Panc1 (cell line): ENCODE data around the gene KCNAB3. TPM values are rescaled to one million over a fixed set of nuclear protein-coding genes. Genes with fewer than 3 reads are reported as not detected.

Experiments
- ATAC-seq: fragments of 200-7000 bp; cut with Tn5 transposase; 2 replicates; pipeline ENCODE4 v1.9.1; 2020; ENCODE audit warnings: mild to moderate bottlenecking, moderate library complexity
- BruUV-seq: library from RNA; stranded (reverse); fragments of 400-500 nt; replicated peaks from 2 replicates; lab custom pipeline; 2021; lab: Mats Ljungman, UMichigan
- CTCF ChIA-PET: fragments of 300-600 bp; sonication (Branson Sonifier 250); formaldehyde crosslinking; loops from one replicate; lab custom pipeline; 2022; ENCODE audit warnings: antibody characterized with exemption; lab: Charles Lee
- POLR2A ChIA-PET: fragments of 300-600 bp; sonication (Branson Sonifier 250); formaldehyde crosslinking; loops from one replicate; lab custom pipeline; 2022; ENCODE audit warnings: antibody characterized with exemption; lab: Charles Lee
- DNase-seq: peaks from one replicate; pipeline ENCODE4 v3.0.0-alpha.2; 2010; ENCODE audit warnings: low read depth, low spot score
- H3K27ac ChIP-seq: 2 replicates; pipeline ENCODE4 v1.5.1; 2011; ENCODE audit warnings: mild to moderate bottlenecking, low read length, inconsistent platforms
- H3K27me3 ChIP-seq: fragments of 200-500 bp; sonication (Bioruptor generic); 2 replicates; pipeline ENCODE4 v1.6.0; 2014; ENCODE audit warnings: low read length, inconsistent platforms; ENCODE audit not compliant: control insufficient read depth, insufficient read depth
- H3K36me3 ChIP-seq: fragments of 200-500 bp; sonication (Bioruptor generic); 2 replicates; pipeline ENCODE4 v1.5.1; 2014; ENCODE audit warnings: inconsistent platforms, mild to moderate bottlenecking, low read length, moderate library complexity; ENCODE audit not compliant: control insufficient read depth, insufficient read depth
- H3K4me1 ChIP-seq: 2 replicates; pipeline ENCODE4 v1.5.1; 2011; ENCODE audit warnings: inconsistent platforms, mild to moderate bottlenecking, low read length, moderate library complexity; ENCODE audit not compliant: control insufficient read depth, insufficient read depth
- H3K4me3 ChIP-seq, 2 experiments: 2 replicates each; pipeline ENCODE4 v1.5.1; 2011 to 2012; ENCODE audit warnings: low read depth in 2 of 2, low read length in 2 of 2, mild to moderate bottlenecking in 2 of 2, inconsistent platforms in 1 of 2, moderate library complexity in 1 of 2
- H3K9me3 ChIP-seq: fragments of 200-500 bp; sonication (Bioruptor generic); 2 replicates; pipeline ENCODE4 v1.5.1; 2014; ENCODE audit warnings: low read depth, mild to moderate bottlenecking, inconsistent platforms, low read length, moderate library complexity; ENCODE audit not compliant: control insufficient read depth, insufficient read depth
- CTCF ChIP-seq: fragments of 450-650 bp; IDR thresholded peaks from 2 replicates; pipeline ENCODE4 v1.5.1; 2017; ENCODE audit warnings: mild to moderate bottlenecking
- POLR2AphosphoS5 ChIP-seq: IDR thresholded peaks from 2 replicates; pipeline ENCODE4 v1.6.1; 2012; ENCODE audit warnings: mild to moderate bottlenecking, low read depth, low read length, moderate library complexity
- REST ChIP-seq, 2 experiments: IDR thresholded peaks; 2 replicates each; pipeline ENCODE4 v1.6.1; 2011 to 2012; ENCODE audit warnings: low read depth in 2 of 2, control low read depth in 1 of 2, low read length in 1 of 2, mild to moderate bottlenecking in 1 of 2, moderate library complexity in 1 of 2; ENCODE audit not compliant: insufficient read depth in 1 of 2
- SIN3A ChIP-seq: IDR thresholded peaks from 2 replicates; pipeline ENCODE4 v1.6.1; 2012; ENCODE audit warnings: low read depth, mild to moderate bottlenecking, low read length, moderate library complexity, borderline replicate concordance; ENCODE audit not compliant: insufficient read depth
- TCF7L2 ChIP-seq: IDR thresholded peaks from 2 replicates; pipeline ENCODE4 v1.6.1; 2011; ENCODE audit warnings: mild to moderate bottlenecking, low read depth, low read length, inconsistent platforms
- in situ Hi-C: cut with HindIII; loops from 2 replicates; pipeline ENCODE4 v1.10.0; 2016; ENCODE audit warnings: low sequenced_read_pairs, low pct_unique_long_range_greater_than_20kb
- intact Hi-C: fragments of 100-400 bp; cut with micrococcal nuclease; formaldehyde crosslinking; loops from one replicate; pipeline ENCODE4 v1.10.0; 2022; ENCODE audit not compliant: unreplicated experiment
- total RNA-seq: library from RNA; stranded (reverse); gene quantifications from one replicate; pipeline ENCODE4 v1.2.1, GENCODE V29; 2021; ENCODE audit not compliant: unreplicated experiment

Gene KCNAB3
- total RNA-seq, 1 experiment from 2014 or later = 3.5 TPM

DNA sequence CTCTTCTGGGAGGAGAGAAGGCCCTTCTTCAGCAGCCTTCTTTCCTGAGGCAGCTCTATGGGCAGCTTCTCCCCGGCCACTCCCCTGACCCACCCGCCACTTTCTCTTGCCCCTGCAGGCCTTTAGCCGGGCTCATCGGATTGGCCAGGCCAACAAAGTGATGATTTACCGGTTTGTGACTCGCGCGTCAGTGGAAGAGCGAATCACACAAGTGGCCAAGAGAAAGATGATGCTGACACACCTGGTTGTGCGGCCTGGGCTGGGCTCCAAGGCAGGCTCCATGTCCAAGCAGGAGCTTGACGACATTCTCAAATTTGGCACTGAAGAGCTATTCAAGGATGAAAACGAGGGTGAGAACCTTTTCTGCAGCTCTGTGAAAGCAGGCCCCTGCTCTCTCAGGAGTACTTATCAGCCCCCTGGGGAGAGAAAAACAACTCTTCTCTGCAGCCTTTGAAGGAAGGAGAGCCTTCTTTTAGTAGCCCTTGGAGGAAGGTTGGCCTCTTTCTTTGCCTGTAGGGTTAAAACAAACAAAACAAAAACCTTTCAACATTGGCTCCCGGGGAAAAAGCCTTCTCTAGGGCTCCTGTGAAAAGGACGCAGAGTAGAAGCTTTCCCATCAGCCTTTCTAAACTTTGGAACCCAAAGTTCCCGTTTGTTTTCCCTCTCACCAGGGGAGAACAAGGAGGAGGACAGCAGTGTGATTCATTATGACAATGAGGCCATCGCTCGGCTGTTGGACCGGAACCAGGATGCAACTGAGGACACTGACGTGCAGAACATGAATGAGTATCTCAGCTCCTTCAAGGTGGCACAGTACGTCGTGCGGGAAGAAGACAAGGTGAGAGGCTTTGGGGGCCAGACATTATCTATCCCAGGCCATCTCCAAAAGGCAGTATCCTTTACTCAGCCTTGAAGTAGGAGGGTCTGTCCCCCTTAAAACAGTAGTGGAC is 26.2 kb downstream of the KCNAB3 start:
- ChIA-PET CTCF (no interaction called here), POLR2A (no interaction called here)
- BruUV-seq = TSS peak; percentile 61
- in situ Hi-C loops = no loop called here
- no peaks in the 10 kb centered on the region for H3K27me3 ChIP-seq
- H3K4me3 ChIP-seq = no peak overlapping the region
- H3K9me3 ChIP-seq = no peaks in the 10 kb centered on the region
- TF ChIP-seq POLR2AphosphoS5 (no peak), TCF7L2 (no peak)
- no peak for DNase-seq
- intact Hi-C loops = no loop called here
- H3K27ac ChIP-seq = no peak overlapping the region
- no peaks in the 10 kb centered on the region for H3K4me1 ChIP-seq
- no peak for ATAC-seq
- peaks cover 5% of the 10 kb centered on the region for H3K36me3 ChIP-seq

GRCh38 chr17:7897773-7898172 is 31.9 kb downstream of the KCNAB3 start:
- peaks cover 12% of the 10 kb centered on the region; the same call in 1 of the 2 replicates for H3K36me3 ChIP-seq
- TF ChIP-seq POLR2AphosphoS5 (no peak), TCF7L2 (no peak), SIN3A (no peak), REST (IDR thresholded peaks at IDR 0.05; ENCODE audit: insufficient read depth in 1 of 2, low read depth in 2 of 2, low read length in 1 of 2) (no peak)
- H3K27me3 ChIP-seq = no peaks in the 10 kb centered on the region
- ChIA-PET POLR2A (no interaction called here), CTCF (no interaction called here)
- H3K9me3 ChIP-seq = no peaks in the 10 kb centered on the region
- in situ Hi-C loops (no loop called here), intact Hi-C loops (loop anchor here (2.0 kb wide), 1 partner anchor 35 kb away; no protein-coding TSS in a partner anchor)
- H3K4me3 ChIP-seq = no peak overlapping the region
- BruUV-seq = no TSS peak
- no peaks in the 10 kb centered on the region for H3K4me1 ChIP-seq
- H3K27ac ChIP-seq = no peak overlapping the region; the same call in 1 of the 2 replicates
- peak; percentile 78 for ATAC-seq
- no peak for DNase-seq

DNA sequence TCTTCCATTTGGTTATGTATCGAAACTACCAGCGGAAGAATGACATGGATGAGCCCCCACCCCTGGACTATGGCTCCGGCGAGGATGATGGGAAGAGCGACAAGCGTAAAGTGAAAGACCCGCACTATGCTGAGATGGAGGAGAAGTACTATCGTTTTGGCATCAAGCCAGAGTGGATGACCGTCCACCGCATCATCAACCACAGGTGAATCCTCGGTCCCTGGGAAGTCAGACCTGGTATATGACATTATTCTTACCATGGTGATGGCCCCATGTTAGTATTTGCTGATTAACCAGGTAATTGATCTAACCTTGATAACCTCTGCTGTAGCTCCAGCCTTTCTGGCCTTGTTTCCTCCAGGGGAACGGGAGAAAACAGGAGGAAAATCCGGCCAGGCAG is 32.6 kb downstream of the KCNAB3 start:
- ChIA-PET POLR2A (no interaction called here), CTCF (no interaction called here)
- no peak overlapping the region for H3K27ac ChIP-seq
- intact Hi-C loops = loop anchor here (2.0 kb wide), 1 partner anchor 34 kb away; no protein-coding TSS in a partner anchor
- DNase-seq (no peak), ATAC-seq (no peak)
- BruUV-seq = no TSS peak
- in situ Hi-C loops = no loop called here
- no peaks in the 10 kb centered on the region for H3K9me3 ChIP-seq
- no peak overlapping the region for H3K4me3 ChIP-seq
- TF ChIP-seq TCF7L2 (no peak), SIN3A (no peak), REST (IDR thresholded peaks at IDR 0.05; ENCODE audit: insufficient read depth in 1 of 2, low read depth in 2 of 2, low read length in 1 of 2) (no peak), CTCF (no peak), POLR2AphosphoS5 (no peak)
- H3K36me3 ChIP-seq = peaks cover 13% of the 10 kb centered on the region; the same call in 1 of the 2 replicates
- H3K27me3 ChIP-seq = no peaks in the 10 kb centered on the region
- H3K4me1 ChIP-seq = no peaks in the 10 kb centered on the region
